DMS153 (cell line): ENCODE measurements around the gene PIGU.
A peak's percentile ranks its signal among the peaks of the same experiment; 100 is the strongest.
"Not testable (repeated sequence)": the region's sequence is repeated elsewhere in the genome, so short reads cannot be mapped to it uniquely, and the experiment has no call there.

Experiments
- DNase-seq: peaks from one replicate; lab custom pipeline; 2025; lab: John Stamatoyannopoulos, UW

The PIGU gene

GRCh38 chr20:34706912-34707784 lies 30.3 kb upstream of the PIGU start:
- DNase-seq: no peak

- DNase-seq: no peak
Observed at GRCh38 chr20:34706302-34706875, 29.5 kb upstream of the PIGU start.

- peak; percentile 44 for DNase-seq
Observed at GRCh38 chr20:34705397-34706301, 28.8 kb upstream of the PIGU start.

GRCh38 chr20:34705008-34705396 lies 28.1 kb upstream of the PIGU start:
- DNase-seq: no peak

- peak; percentile 89 for DNase-seq
Observed at GRCh38 chr20:34704177-34705007, 27.5 kb upstream of the PIGU start, which contains the start of gene TP53INP2. TSS of gene TP53INP2 (plus strand) at chr20:34704344. CDS start at chr20:34708740, 4,396 bp downstream.

- peak; percentile 21 for DNase-seq
Observed at GRCh38 chr20:34703424-34704176, 26.7 kb upstream of the PIGU start.

GRCh38 chr20:34703061-34703423 lies 26.1 kb upstream of the PIGU start:
- no peak for DNase-seq

- DNase-seq: no peak
Observed at GRCh38 chr20:34701405-34702085, 24.7 kb upstream of the PIGU start.

GRCh38 chr20:34693414-34693813 lies 16.5 kb upstream of the PIGU start:
- DNase-seq: no peak

GRCh38 chr20:34691838-34692237 lies 14.9 kb upstream of the PIGU start:
- no peak for DNase-seq

- DNase-seq: no peak
Observed at GRCh38 chr20:34689486-34689885, 12.6 kb upstream of the PIGU start.

GRCh38 chr20:34683667-34684066 lies 6.8 kb upstream of the PIGU start:
- no peak for DNase-seq

GRCh38 chr20:34680586-34681175 lies 3.8 kb upstream of the PIGU start:
- no peak for DNase-seq

GRCh38 chr20:34675993-34676641 lies 775 bp downstream of the PIGU start:
- no peak for DNase-seq

GRCh38 chr20:34675561-34675960 lies 1.3 kb downstream of the PIGU start:
- no peak for DNase-seq

- DNase-seq: no peak
Observed at GRCh38 chr20:34673412-34673811, 3.5 kb downstream of the PIGU start.

- no peak for DNase-seq
Observed at GRCh38 chr20:34669094-34669493, 7.8 kb downstream of the PIGU start.

- not testable (repeated sequence) for DNase-seq
Observed at GRCh38 chr20:34664751-34665150, 12.1 kb downstream of the PIGU start.

- DNase-seq: no peak
Observed at GRCh38 chr20:34663213-34663943, 13.5 kb downstream of the PIGU start.
